ENCODE data around the gene SPRED1. TPM values are rescaled to one million over a fixed set of nuclear protein-coding genes. Genes with fewer than 3 reads are reported as not detected.

The SPRED1 gene
- total and polyA plus RNA-seq, 9 of the 15 experiments (the other 6 are each of a cell fraction or from before 2014, with no cell fraction given): 2.8 to 17.4 (median 7.9) TPM

DNA sequence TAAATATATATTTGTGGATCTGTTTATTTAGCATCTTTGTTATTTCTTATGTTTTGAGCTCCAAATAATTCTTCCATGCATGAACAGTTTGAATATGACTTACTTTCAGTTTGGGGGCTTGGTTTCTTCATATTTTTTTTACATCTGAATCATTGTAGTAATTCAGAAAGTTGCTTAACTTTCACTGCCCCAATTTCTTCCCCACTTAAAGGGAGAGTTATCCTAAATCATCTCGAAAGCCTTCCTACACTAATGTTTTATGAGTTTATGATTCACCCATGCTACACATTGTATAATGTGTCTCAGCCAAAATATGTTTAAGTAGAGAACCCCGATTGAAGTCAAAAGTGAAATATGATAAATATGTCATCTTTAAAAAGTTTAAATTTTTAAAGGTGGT is 47.8 kb downstream of the SPRED1 start (continued):
- TF ChIP-seq ZBTB40 (IDR thresholded peaks at IDR 0.05) (no peak), ZBTB40 (CRISPR knock-in tag; IDR thresholded peaks at IDR 0.05) (no peak), FOS (IDR thresholded peaks at IDR 0.05; ENCODE audit: extremely low read depth, insufficient read length) (no peak), ZNF766 (CRISPR knock-in tag; conservative IDR thresholded peaks at IDR 0.05) (no peak), SAFB2 (IDR thresholded peaks at IDR 0.05; ENCODE audit: borderline replicate concordance, low read depth, low read length, severe bottlenecking) (no peak), ZNF311 (CRISPR knock-in tag; IDR thresholded peaks at IDR 0.05) (no peak), ZBTB12 (CRISPR knock-in tag; IDR thresholded peaks at IDR 0.05) (no peak)
- TF ChIP-seq, protein P1, sequence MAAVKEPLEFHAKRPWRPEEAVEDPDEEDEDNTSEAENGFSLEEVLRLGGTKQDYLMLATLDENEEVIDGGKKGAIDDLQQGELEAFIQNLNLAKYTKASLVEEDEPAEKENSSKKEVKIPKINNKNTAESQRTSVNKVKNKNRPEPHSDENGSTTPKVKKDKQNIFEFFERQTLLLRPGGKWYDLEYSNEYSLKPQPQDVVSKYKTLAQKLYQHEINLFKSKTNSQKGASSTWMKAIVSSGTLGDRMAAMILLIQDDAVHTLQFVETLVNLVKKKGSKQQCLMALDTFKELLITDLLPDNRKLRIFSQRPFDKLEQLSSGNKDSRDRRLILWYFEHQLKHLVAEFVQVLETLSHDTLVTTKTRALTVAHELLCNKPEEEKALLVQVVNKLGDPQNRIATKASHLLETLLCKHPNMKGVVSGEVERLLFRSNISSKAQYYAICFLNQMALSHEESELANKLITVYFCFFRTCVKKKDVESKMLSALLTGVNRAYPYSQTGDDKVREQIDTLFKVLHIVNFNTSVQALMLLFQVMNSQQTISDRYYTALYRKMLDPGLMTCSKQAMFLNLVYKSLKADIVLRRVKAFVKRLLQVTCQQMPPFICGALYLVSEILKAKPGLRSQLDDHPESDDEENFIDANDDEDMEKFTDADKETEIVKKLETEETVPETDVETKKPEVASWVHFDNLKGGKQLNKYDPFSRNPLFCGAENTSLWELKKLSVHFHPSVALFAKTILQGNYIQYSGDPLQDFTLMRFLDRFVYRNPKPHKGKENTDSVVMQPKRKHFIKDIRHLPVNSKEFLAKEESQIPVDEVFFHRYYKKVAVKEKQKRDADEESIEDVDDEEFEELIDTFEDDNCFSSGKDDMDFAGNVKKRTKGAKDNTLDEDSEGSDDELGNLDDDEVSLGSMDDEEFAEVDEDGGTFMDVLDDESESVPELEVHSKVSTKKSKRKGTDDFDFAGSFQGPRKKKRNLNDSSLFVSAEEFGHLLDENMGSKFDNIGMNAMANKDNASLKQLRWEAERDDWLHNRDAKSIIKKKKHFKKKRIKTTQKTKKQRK (IDR thresholded peaks at IDR 0.05; ENCODE audit: borderline replicate concordance, low read depth, low read length): no peak
- TF ChIP-seq, protein P2, sequence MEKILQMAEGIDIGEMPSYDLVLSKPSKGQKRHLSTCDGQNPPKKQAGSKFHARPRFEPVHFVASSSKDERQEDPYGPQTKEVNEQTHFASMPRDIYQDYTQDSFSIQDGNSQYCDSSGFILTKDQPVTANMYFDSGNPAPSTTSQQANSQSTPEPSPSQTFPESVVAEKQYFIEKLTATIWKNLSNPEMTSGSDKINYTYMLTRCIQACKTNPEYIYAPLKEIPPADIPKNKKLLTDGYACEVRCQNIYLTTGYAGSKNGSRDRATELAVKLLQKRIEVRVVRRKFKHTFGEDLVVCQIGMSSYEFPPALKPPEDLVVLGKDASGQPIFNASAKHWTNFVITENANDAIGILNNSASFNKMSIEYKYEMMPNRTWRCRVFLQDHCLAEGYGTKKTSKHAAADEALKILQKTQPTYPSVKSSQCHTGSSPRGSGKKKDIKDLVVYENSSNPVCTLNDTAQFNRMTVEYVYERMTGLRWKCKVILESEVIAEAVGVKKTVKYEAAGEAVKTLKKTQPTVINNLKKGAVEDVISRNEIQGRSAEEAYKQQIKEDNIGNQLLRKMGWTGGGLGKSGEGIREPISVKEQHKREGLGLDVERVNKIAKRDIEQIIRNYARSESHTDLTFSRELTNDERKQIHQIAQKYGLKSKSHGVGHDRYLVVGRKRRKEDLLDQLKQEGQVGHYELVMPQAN (IDR thresholded peaks at IDR 0.05; ENCODE audit: borderline replicate concordance): no peak
- TF ChIP-seq, protein P3, sequence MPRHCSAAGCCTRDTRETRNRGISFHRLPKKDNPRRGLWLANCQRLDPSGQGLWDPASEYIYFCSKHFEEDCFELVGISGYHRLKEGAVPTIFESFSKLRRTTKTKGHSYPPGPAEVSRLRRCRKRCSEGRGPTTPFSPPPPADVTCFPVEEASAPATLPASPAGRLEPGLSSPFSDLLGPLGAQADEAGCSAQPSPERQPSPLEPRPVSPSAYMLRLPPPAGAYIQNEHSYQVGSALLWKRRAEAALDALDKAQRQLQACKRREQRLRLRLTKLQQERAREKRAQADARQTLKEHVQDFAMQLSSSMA (CRISPR knock-in tag; IDR thresholded peaks at IDR 0.05): no peak
